Sigmoid colon (tissue), 4 donors: Measurements from ENCODE around the gene FLII.

Experiments
- EP300 ChIP-seq, 4 donors: sonication (generic); formaldehyde crosslinking; IDR thresholded peaks; one replicate each; pipeline ENCODE4 v1.6.1; 2017; ENCODE audit warnings: antibody characterized with exemption in 4 of 4
- POLR2A ChIP-seq, 2 donors: fragments of 450-650 bp; IDR thresholded peaks; one replicate each; pipeline ENCODE4 v1.6.1; 2016; ENCODE audit warnings: antibody characterized with exemption in 2 of 2, mild to moderate bottlenecking in 2 of 2, moderate library complexity in 2 of 2
- TF ChIP-seq, protein P1 (sequence below), 4 experiments: fragments of 450-650 bp in 3 of 4; fragments of 200-600 bp in 1 of 4; IDR thresholded peaks; one replicate each; pipeline ENCODE4 v1.5.1; 2016 to 2019; ENCODE audit warnings: antibody characterized with exemption in 4 of 4, mild to moderate bottlenecking in 3 of 4, moderate library complexity in 2 of 4

DNA sequence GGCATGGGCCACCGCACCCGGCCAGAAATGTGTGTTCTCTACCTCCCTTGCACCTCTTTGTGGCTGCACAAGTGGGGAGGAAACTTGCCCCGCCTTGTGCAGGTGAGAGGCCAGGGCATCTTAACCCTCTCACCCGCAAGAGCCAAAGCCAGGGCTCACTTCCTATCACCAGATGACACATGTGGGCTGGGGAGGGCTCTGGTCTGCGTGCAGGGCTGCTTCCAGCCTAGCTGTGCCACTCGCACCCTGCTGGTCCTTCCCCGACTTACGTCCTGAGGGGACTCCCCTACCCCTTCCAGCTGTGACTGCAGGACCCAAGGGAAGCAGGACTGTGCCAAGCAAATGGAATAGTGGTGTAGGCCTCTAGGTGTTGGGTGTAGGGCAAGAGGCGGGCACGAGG is 8.8 kb upstream of the FLII start:
- TF ChIP-seq, protein P1, sequence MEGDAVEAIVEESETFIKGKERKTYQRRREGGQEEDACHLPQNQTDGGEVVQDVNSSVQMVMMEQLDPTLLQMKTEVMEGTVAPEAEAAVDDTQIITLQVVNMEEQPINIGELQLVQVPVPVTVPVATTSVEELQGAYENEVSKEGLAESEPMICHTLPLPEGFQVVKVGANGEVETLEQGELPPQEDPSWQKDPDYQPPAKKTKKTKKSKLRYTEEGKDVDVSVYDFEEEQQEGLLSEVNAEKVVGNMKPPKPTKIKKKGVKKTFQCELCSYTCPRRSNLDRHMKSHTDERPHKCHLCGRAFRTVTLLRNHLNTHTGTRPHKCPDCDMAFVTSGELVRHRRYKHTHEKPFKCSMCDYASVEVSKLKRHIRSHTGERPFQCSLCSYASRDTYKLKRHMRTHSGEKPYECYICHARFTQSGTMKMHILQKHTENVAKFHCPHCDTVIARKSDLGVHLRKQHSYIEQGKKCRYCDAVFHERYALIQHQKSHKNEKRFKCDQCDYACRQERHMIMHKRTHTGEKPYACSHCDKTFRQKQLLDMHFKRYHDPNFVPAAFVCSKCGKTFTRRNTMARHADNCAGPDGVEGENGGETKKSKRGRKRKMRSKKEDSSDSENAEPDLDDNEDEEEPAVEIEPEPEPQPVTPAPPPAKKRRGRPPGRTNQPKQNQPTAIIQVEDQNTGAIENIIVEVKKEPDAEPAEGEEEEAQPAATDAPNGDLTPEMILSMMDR (IDR thresholded peaks at IDR 0.05) = no peak
- TF ChIP-seq POLR2A (IDR thresholded peaks at IDR 0.05) (no peak), EP300 (IDR thresholded peaks at IDR 0.05) (no peak)
